Measurements from ENCODE around the gene SHISA3.
"Not testable (repeated sequence)": the region's sequence is repeated elsewhere in the genome, so short reads cannot be mapped to it uniquely, and the experiment has no call there.

Gene SHISA3

GRCh38 chr4:42364266-42365053 lies 32.8 kb upstream of the SHISA3 start:
- Histone ChIP-seq H3K27me3 (ENCODE audit: insufficient read depth, low read length) (no peaks in the 10 kb centered on the region), H3K4me3 (ENCODE audit: low read depth, low read length) (no peak overlapping the region), H3K4me1 (ENCODE audit: control insufficient read depth, insufficient read depth, low read length, unreplicated experiment) (peaks cover 6% of the 10 kb centered on the region), H3K79me2 (ENCODE audit: control insufficient read depth, insufficient read depth, low read length, unreplicated experiment) (no peaks in the 10 kb centered on the region), H3K27ac (ENCODE audit: low read depth, low read length) (no peak overlapping the region), H2AFZ (ENCODE audit: low read length, unreplicated experiment) (no peak overlapping the region), H3K36me3 (ENCODE audit: insufficient read depth, low read length) (no peaks in the 10 kb centered on the region)

- H2AFZ ChIP-seq (ENCODE audit: low read length, unreplicated experiment) = no peak overlapping the region
- H3K4me1 ChIP-seq (ENCODE audit: control insufficient read depth, insufficient read depth, low read length, unreplicated experiment) = no peaks in the 10 kb centered on the region
- H3K27me3 ChIP-seq (ENCODE audit: insufficient read depth, low read length) = no peaks in the 10 kb centered on the region
- no peak overlapping the region for H3K27ac ChIP-seq (ENCODE audit: low read depth, low read length)
- H3K79me2 ChIP-seq (ENCODE audit: control insufficient read depth, insufficient read depth, low read length, unreplicated experiment) = no peaks in the 10 kb centered on the region
- no peak overlapping the region for H3K4me3 ChIP-seq (ENCODE audit: low read depth, low read length)
- H3K36me3 ChIP-seq (ENCODE audit: insufficient read depth, low read length) = no peaks in the 10 kb centered on the region
Observed at GRCh38 chr4:42366959-42367358, 30.3 kb upstream of the SHISA3 start.

- H3K4me3 ChIP-seq (ENCODE audit: low read depth, low read length) = no peak overlapping the region
- H3K4me1 ChIP-seq (ENCODE audit: control insufficient read depth, insufficient read depth, low read length, unreplicated experiment) = no peaks in the 10 kb centered on the region
Observed at GRCh38 chr4:42369489-42369888, 27.8 kb upstream of the SHISA3 start.

GRCh38 chr4:42371305-42372252 lies 25.7 kb upstream of the SHISA3 start:
- no peaks in the 10 kb centered on the region for H3K79me2 ChIP-seq (ENCODE audit: control insufficient read depth, insufficient read depth, low read length, unreplicated experiment)
- no peak overlapping the region for H3K4me3 ChIP-seq (ENCODE audit: low read depth, low read length)
- H2AFZ ChIP-seq (ENCODE audit: low read length, unreplicated experiment) = no peak overlapping the region
- no peak overlapping the region for H3K27ac ChIP-seq (ENCODE audit: low read depth, low read length)
- H3K36me3 ChIP-seq (ENCODE audit: insufficient read depth, low read length) = no peaks in the 10 kb centered on the region
- H3K4me1 ChIP-seq (ENCODE audit: control insufficient read depth, insufficient read depth, low read length, unreplicated experiment) = no peaks in the 10 kb centered on the region
- H3K27me3 ChIP-seq (ENCODE audit: insufficient read depth, low read length) = no peaks in the 10 kb centered on the region

More at GRCh38 chr4:42369489-42369888, 27.8 kb upstream of the SHISA3 start:
- no peaks in the 10 kb centered on the region for H3K79me2 ChIP-seq (ENCODE audit: control insufficient read depth, insufficient read depth, low read length, unreplicated experiment)
- H3K36me3 ChIP-seq (ENCODE audit: insufficient read depth, low read length) = no peaks in the 10 kb centered on the region
- no peaks in the 10 kb centered on the region for H3K27me3 ChIP-seq (ENCODE audit: insufficient read depth, low read length)
- H3K27ac ChIP-seq (ENCODE audit: low read depth, low read length) = no peak overlapping the region
- no peak overlapping the region for H2AFZ ChIP-seq (ENCODE audit: low read length, unreplicated experiment)

- H3K4me3 ChIP-seq (ENCODE audit: low read depth, low read length); H2AFZ ChIP-seq (ENCODE audit: low read length, unreplicated experiment); H3K79me2 ChIP-seq (ENCODE audit: control insufficient read depth, insufficient read depth, low read length, unreplicated experiment); H3K27ac ChIP-seq (ENCODE audit: low read depth, low read length); H3K4me1 ChIP-seq (ENCODE audit: control insufficient read depth, insufficient read depth, low read length, unreplicated experiment); H3K36me3 ChIP-seq (ENCODE audit: insufficient read depth, low read length); H3K27me3 ChIP-seq (ENCODE audit: insufficient read depth, low read length): not testable (repeated sequence)
Observed at GRCh38 chr4:42372303-42372702, 25.0 kb upstream of the SHISA3 start.

- Histone ChIP-seq H3K4me3 (ENCODE audit: low read depth, low read length) (no peak overlapping the region), H3K27ac (ENCODE audit: low read depth, low read length) (no peak overlapping the region), H3K4me1 (ENCODE audit: control insufficient read depth, insufficient read depth, low read length, unreplicated experiment) (no peaks in the 10 kb centered on the region), H2AFZ (ENCODE audit: low read length, unreplicated experiment) (no peak overlapping the region), H3K27me3 (ENCODE audit: insufficient read depth, low read length) (no peaks in the 10 kb centered on the region), H3K36me3 (ENCODE audit: insufficient read depth, low read length) (no peaks in the 10 kb centered on the region), H3K79me2 (ENCODE audit: control insufficient read depth, insufficient read depth, low read length, unreplicated experiment) (no peaks in the 10 kb centered on the region)
Observed at GRCh38 chr4:42377497-42377896, 19.8 kb upstream of the SHISA3 start.

- no peaks in the 10 kb centered on the region for H3K79me2 ChIP-seq (ENCODE audit: control insufficient read depth, insufficient read depth, low read length, unreplicated experiment)
- H3K4me3 ChIP-seq (ENCODE audit: low read depth, low read length) = no peak overlapping the region
- no peaks in the 10 kb centered on the region for H3K27me3 ChIP-seq (ENCODE audit: insufficient read depth, low read length)
- no peak overlapping the region for H3K27ac ChIP-seq (ENCODE audit: low read depth, low read length)
- no peaks in the 10 kb centered on the region for H3K36me3 ChIP-seq (ENCODE audit: insufficient read depth, low read length)
- no peaks in the 10 kb centered on the region for H3K4me1 ChIP-seq (ENCODE audit: control insufficient read depth, insufficient read depth, low read length, unreplicated experiment)
- H2AFZ ChIP-seq (ENCODE audit: low read length, unreplicated experiment) = no peak overlapping the region
Observed at GRCh38 chr4:42381666-42382065, 15.6 kb upstream of the SHISA3 start.

- Histone ChIP-seq H3K79me2 (ENCODE audit: control insufficient read depth, insufficient read depth, low read length, unreplicated experiment) (no peaks in the 10 kb centered on the region), H3K27me3 (ENCODE audit: insufficient read depth, low read length) (no peaks in the 10 kb centered on the region), H3K36me3 (ENCODE audit: insufficient read depth, low read length) (no peaks in the 10 kb centered on the region), H3K4me1 (ENCODE audit: control insufficient read depth, insufficient read depth, low read length, unreplicated experiment) (no peaks in the 10 kb centered on the region), H3K4me3 (ENCODE audit: low read depth, low read length) (no peak overlapping the region), H2AFZ (ENCODE audit: low read length, unreplicated experiment) (no peak overlapping the region), H3K27ac (ENCODE audit: low read depth, low read length) (no peak overlapping the region)
Observed at GRCh38 chr4:42385516-42385915, 11.8 kb upstream of the SHISA3 start.

GRCh38 chr4:42390622-42391354 lies 6.5 kb upstream of the SHISA3 start:
- Histone ChIP-seq H3K27ac (ENCODE audit: low read depth, low read length) (no peak overlapping the region), H3K4me3 (ENCODE audit: low read depth, low read length) (no peak overlapping the region), H3K4me1 (ENCODE audit: control insufficient read depth, insufficient read depth, low read length, unreplicated experiment) (no peaks in the 10 kb centered on the region), H3K27me3 (ENCODE audit: insufficient read depth, low read length) (no peaks in the 10 kb centered on the region), H3K36me3 (ENCODE audit: insufficient read depth, low read length) (no peaks in the 10 kb centered on the region), H2AFZ (ENCODE audit: low read length, unreplicated experiment) (no peak overlapping the region), H3K79me2 (ENCODE audit: control insufficient read depth, insufficient read depth, low read length, unreplicated experiment) (no peaks in the 10 kb centered on the region)

- Histone ChIP-seq H2AFZ (ENCODE audit: low read length, unreplicated experiment) (no peak overlapping the region), H3K4me3 (ENCODE audit: low read depth, low read length) (no peak overlapping the region), H3K27me3 (ENCODE audit: insufficient read depth, low read length) (no peaks in the 10 kb centered on the region), H3K36me3 (ENCODE audit: insufficient read depth, low read length) (no peaks in the 10 kb centered on the region), H3K27ac (ENCODE audit: low read depth, low read length) (no peak overlapping the region), H3K79me2 (ENCODE audit: control insufficient read depth, insufficient read depth, low read length, unreplicated experiment) (no peaks in the 10 kb centered on the region), H3K4me1 (ENCODE audit: control insufficient read depth, insufficient read depth, low read length, unreplicated experiment) (no peaks in the 10 kb centered on the region)
Observed at GRCh38 chr4:42391355-42391664, 6.0 kb upstream of the SHISA3 start.

All from ACC112 (cell line).